OCI-LY1 (cell line): Measurements from ENCODE around the gene SNRK.

Experiments
- EZH2 ChIP-seq: fragments of 200-600 bp; sonication (generic), shearing (Covaris generic); IDR thresholded peaks from 2 replicates; pipeline ENCODE4 v1.8.0; 2017; ENCODE audit warnings: borderline replicate concordance, mixed run types, mild to moderate bottlenecking, antibody characterized with exemption, low read length, moderate library complexity, mixed read lengths
- TF ChIP-seq, protein P1 (sequence below): fragments of 200-600 bp; sonication (generic), shearing (Covaris generic); IDR thresholded peaks from 2 replicates; pipeline ENCODE4 v1.5.1; 2017; ENCODE audit warnings: mild to moderate bottlenecking, antibody characterized with exemption, low read length, moderate library complexity, mixed read lengths

DNA sequence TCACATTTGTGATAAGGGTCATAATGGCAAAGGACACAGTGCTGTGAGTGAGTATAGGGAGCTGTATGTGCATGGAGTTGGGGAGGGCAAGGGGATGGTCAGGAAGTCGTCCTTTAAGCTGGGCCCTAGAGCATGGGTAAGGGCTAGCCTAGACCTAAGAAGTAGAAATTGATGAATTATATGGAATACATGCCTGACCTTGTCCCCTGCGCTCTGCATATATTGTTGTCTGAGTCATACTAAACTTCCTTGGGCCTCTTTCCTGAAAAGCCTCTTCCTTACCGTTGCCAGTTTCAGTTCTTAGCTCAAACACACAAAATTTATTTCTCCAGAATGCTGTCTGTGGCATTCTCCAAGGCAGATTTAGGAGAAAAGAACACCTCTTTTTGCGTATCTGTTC is 4.6 kb downstream of the SNRK start:
- TF ChIP-seq, protein P1, sequence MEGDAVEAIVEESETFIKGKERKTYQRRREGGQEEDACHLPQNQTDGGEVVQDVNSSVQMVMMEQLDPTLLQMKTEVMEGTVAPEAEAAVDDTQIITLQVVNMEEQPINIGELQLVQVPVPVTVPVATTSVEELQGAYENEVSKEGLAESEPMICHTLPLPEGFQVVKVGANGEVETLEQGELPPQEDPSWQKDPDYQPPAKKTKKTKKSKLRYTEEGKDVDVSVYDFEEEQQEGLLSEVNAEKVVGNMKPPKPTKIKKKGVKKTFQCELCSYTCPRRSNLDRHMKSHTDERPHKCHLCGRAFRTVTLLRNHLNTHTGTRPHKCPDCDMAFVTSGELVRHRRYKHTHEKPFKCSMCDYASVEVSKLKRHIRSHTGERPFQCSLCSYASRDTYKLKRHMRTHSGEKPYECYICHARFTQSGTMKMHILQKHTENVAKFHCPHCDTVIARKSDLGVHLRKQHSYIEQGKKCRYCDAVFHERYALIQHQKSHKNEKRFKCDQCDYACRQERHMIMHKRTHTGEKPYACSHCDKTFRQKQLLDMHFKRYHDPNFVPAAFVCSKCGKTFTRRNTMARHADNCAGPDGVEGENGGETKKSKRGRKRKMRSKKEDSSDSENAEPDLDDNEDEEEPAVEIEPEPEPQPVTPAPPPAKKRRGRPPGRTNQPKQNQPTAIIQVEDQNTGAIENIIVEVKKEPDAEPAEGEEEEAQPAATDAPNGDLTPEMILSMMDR = no peak
- no peak for TF ChIP-seq EZH2
